Measurements from ENCODE around the gene FRG2. TPM values are rescaled to one million over a fixed set of nuclear protein-coding genes. Genes with fewer than 3 reads are reported as not detected.

FRG2 gene
- total RNA-seq, 3 donors from 2014 or later (not counting 1 experiment from before 2014, with no cell fraction given) = not detected

Other genes starting within 250 kb of the FRG2 start
- 10 to 100 TPM; 53.4 to 62.3 (median 58.1) TPM for gene FRG1, start 86.4 kb downstream of the FRG2 start, total RNA-seq
- gene DBET, start 37.2 kb upstream of the FRG2 start, total RNA-seq = not detected
- gene DUX4, start 146.5 kb upstream of the FRG2 start, total RNA-seq = not detected

Data from natural killer cell (primary cell).